Measurements from ENCODE around the gene PTGDR2.

The PTGDR2 gene

GRCh38 chr11:60809691-60810090, 46.1 kb downstream of the PTGDR2 start:
- DNase-seq (ENCODE audit: low spot score) = no peak

- no peak for DNase-seq (ENCODE audit: low spot score)
Observed at GRCh38 chr11:60809249-60809648, 46.5 kb downstream of the PTGDR2 start.

GRCh38 chr11:60803273-60803936, 52.3 kb downstream of the PTGDR2 start:
- no peak for DNase-seq (ENCODE audit: low spot score)

- no peak for DNase-seq (ENCODE audit: low spot score)
Observed at GRCh38 chr11:60801194-60801593, 54.6 kb downstream of the PTGDR2 start.
